ENCODE measurements around the gene FASLG. TPM values are rescaled to one million over a fixed set of nuclear protein-coding genes. Genes with fewer than 3 reads are reported as not detected.

FASLG gene
- total RNA-seq, 1 experiment from 2014 or later: not detected

GRCh38 chr1:172661107-172661506 is 2.2 kb downstream of the FASLG start:
- intact Hi-C loops (cut with micrococcal nuclease; ENCODE audit: unreplicated experiment) (no loop called here), in situ Hi-C loops (cut with HindIII; ENCODE audit: low pct_unique_long_range_greater_than_20kb, low sequenced_read_pairs) (no loop called here)
- no peak overlapping the region for H3K27ac ChIP-seq (ENCODE audit: low read length)
- no peaks in the 10 kb centered on the region for H3K9me3 ChIP-seq (ENCODE audit: control insufficient read depth, insufficient read depth, low read depth, low read length)
- DNase-seq (ENCODE audit: low read depth, low spot score) (no peak), ATAC-seq (no peak)
- no peak overlapping the region for H3K4me3 ChIP-seq (ENCODE audit: low read depth in 2 of 2, low read length in 2 of 2)
- no TSS peak for BruUV-seq (replicated peaks)
- H3K27me3 ChIP-seq (ENCODE audit: control insufficient read depth, insufficient read depth, low read length): no peaks in the 10 kb centered on the region
- CTCF ChIA-PET: no interaction called here
- H3K36me3 ChIP-seq (ENCODE audit: control insufficient read depth, insufficient read depth, low read length): no peaks in the 10 kb centered on the region
- H3K4me1 ChIP-seq (ENCODE audit: control insufficient read depth, insufficient read depth, low read length): no peaks in the 10 kb centered on the region
- no peak for TF ChIP-seq POLR2AphosphoS5 (IDR thresholded peaks at IDR 0.05; ENCODE audit: low read depth, low read length)
- no peak for TF ChIP-seq CTCF (IDR thresholded peaks at IDR 0.05)
- no peak for TF ChIP-seq TCF7L2 (IDR thresholded peaks at IDR 0.05; ENCODE audit: low read depth, low read length)
- TF ChIP-seq REST (IDR thresholded peaks at IDR 0.05; ENCODE audit: insufficient read depth in 1 of 2, low read depth in 2 of 2, low read length in 1 of 2): no peak
- no peak for TF ChIP-seq SIN3A (IDR thresholded peaks at IDR 0.05; ENCODE audit: borderline replicate concordance, insufficient read depth, low read depth, low read length)
- POLR2A ChIA-PET: no interaction called here

GRCh38 chr1:172662464-172663109 is 3.7 kb downstream of the FASLG start:
- ChIA-PET POLR2A (no interaction called here), CTCF (interaction anchor here (0.7 kb wide), 1 partner anchor 233 kb away, joined by 10 read pairs; no protein-coding TSS in a partner anchor)
- Histone ChIP-seq H3K4me1 (ENCODE audit: control insufficient read depth, insufficient read depth, low read length) (no peaks in the 10 kb centered on the region), H3K27ac (ENCODE audit: low read length) (no peak overlapping the region), H3K27me3 (ENCODE audit: control insufficient read depth, insufficient read depth, low read length) (no peaks in the 10 kb centered on the region), H3K9me3 (ENCODE audit: control insufficient read depth, insufficient read depth, low read depth, low read length) (no peaks in the 10 kb centered on the region), H3K4me3 (ENCODE audit: low read depth in 2 of 2, low read length in 2 of 2) (no peak overlapping the region), H3K36me3 (ENCODE audit: control insufficient read depth, insufficient read depth, low read length) (no peaks in the 10 kb centered on the region)
- no peak for TF ChIP-seq POLR2AphosphoS5 (IDR thresholded peaks at IDR 0.05; ENCODE audit: low read depth, low read length)
- BruUV-seq (replicated peaks): no TSS peak
- DNase-seq (ENCODE audit: low read depth, low spot score) (no peak), ATAC-seq (no peak)
- in situ Hi-C loops (cut with HindIII; ENCODE audit: low pct_unique_long_range_greater_than_20kb, low sequenced_read_pairs): no loop called here
- intact Hi-C loops (cut with micrococcal nuclease; ENCODE audit: unreplicated experiment): no loop called here

- ChIA-PET CTCF (no interaction called here), POLR2A (no interaction called here)
- Histone ChIP-seq H3K4me1 (ENCODE audit: control insufficient read depth, insufficient read depth, low read length) (no peaks in the 10 kb centered on the region), H3K27me3 (ENCODE audit: control insufficient read depth, insufficient read depth, low read length) (no peaks in the 10 kb centered on the region), H3K4me3 (ENCODE audit: low read depth in 2 of 2, low read length in 2 of 2) (no peak overlapping the region), H3K27ac (ENCODE audit: low read length) (no peak overlapping the region), H3K36me3 (ENCODE audit: control insufficient read depth, insufficient read depth, low read length) (no peaks in the 10 kb centered on the region), H3K9me3 (ENCODE audit: control insufficient read depth, insufficient read depth, low read depth, low read length) (no peaks in the 10 kb centered on the region)
- TF ChIP-seq SIN3A (IDR thresholded peaks at IDR 0.05; ENCODE audit: borderline replicate concordance, insufficient read depth, low read depth, low read length) (no peak), TCF7L2 (IDR thresholded peaks at IDR 0.05; ENCODE audit: low read depth, low read length) (no peak), POLR2AphosphoS5 (IDR thresholded peaks at IDR 0.05; ENCODE audit: low read depth, low read length) (no peak), REST (IDR thresholded peaks at IDR 0.05; ENCODE audit: insufficient read depth in 1 of 2, low read depth in 2 of 2, low read length in 1 of 2) (no peak), CTCF (IDR thresholded peaks at IDR 0.05) (no peak)
- intact Hi-C loops (cut with micrococcal nuclease; ENCODE audit: unreplicated experiment) (no loop called here), in situ Hi-C loops (cut with HindIII; ENCODE audit: low pct_unique_long_range_greater_than_20kb, low sequenced_read_pairs) (no loop called here)
- BruUV-seq (replicated peaks): no TSS peak
- ATAC-seq (no peak), DNase-seq (ENCODE audit: low read depth, low spot score) (no peak)
These were observed 4.8 kb downstream of the FASLG start for GRCh38 chr1:172663732-172664131.
